ENCODE data around the gene LDLRAD4.

LDLRAD4 gene

GRCh38 chr18:13218368-13218991 is at the start of gene LDLRAD4:
LDLRAD4 (plus strand) TSS chr18:13218760.
- peak in 35 of 56 donors; percentile 25 to 78 (median 55) for DNase-seq

- DNase-seq, result no peak
These were observed 44.9 kb upstream of the LDLRAD4 start for GRCh38 chr18:13173578-13174145.

GRCh38 chr18:13175266-13175665 is 43.3 kb upstream of the LDLRAD4 start:
- no peak for DNase-seq

GRCh38 chr18:13175754-13176210 is 42.8 kb upstream of the LDLRAD4 start:
- no peak for DNase-seq

- DNase-seq, result no peak
These were observed 41.7 kb upstream of the LDLRAD4 start for GRCh38 chr18:13176847-13177246.

- DNase-seq, result no peak
These were observed 40.4 kb upstream of the LDLRAD4 start for GRCh38 chr18:13178197-13178596.

- no peak for DNase-seq
These were observed 39.6 kb upstream of the LDLRAD4 start for GRCh38 chr18:13178976-13179375.

GRCh38 chr18:13179566-13180113 is 38.9 kb upstream of the LDLRAD4 start:
- no peak for DNase-seq

- no peak for DNase-seq
These were observed 37.8 kb upstream of the LDLRAD4 start for GRCh38 chr18:13180614-13181375.

- DNase-seq, result no peak
These were observed 36.8 kb upstream of the LDLRAD4 start for GRCh38 chr18:13181765-13182164.

GRCh38 chr18:13183359-13183758 is 35.2 kb upstream of the LDLRAD4 start:
- no peak for DNase-seq

- no peak for DNase-seq
These were observed 34.8 kb upstream of the LDLRAD4 start for GRCh38 chr18:13183790-13184189.

GRCh38 chr18:13184396-13184795 is 34.2 kb upstream of the LDLRAD4 start:
- DNase-seq, result no peak

GRCh38 chr18:13185675-13186198 is 32.8 kb upstream of the LDLRAD4 start:
- no peak for DNase-seq

- DNase-seq, result no peak
These were observed 31.9 kb upstream of the LDLRAD4 start for GRCh38 chr18:13186687-13187086.

- no peak for DNase-seq
These were observed 31.1 kb upstream of the LDLRAD4 start for GRCh38 chr18:13187498-13187897.

GRCh38 chr18:13191031-13191430 is 27.5 kb upstream of the LDLRAD4 start:
- DNase-seq, result no peak

- no peak for DNase-seq
These were observed 26.8 kb upstream of the LDLRAD4 start for GRCh38 chr18:13191779-13192178.

- no peak for DNase-seq
These were observed 25.6 kb upstream of the LDLRAD4 start for GRCh38 chr18:13192970-13193369.

- DNase-seq, result no peak
These were observed 24.3 kb upstream of the LDLRAD4 start for GRCh38 chr18:13194239-13194638.

- DNase-seq, result no peak
These were observed 19.9 kb upstream of the LDLRAD4 start for GRCh38 chr18:13198701-13199100.

GRCh38 chr18:13199169-13199568 is 19.4 kb upstream of the LDLRAD4 start:
- no peak for DNase-seq

All from nucleus accumbens (tissue), 56 donors.